Lower leg skin (tissue), 4 donors: ENCODE measurements around the gene TFE3. TPM values are rescaled to one million over a fixed set of nuclear protein-coding genes. Genes with fewer than 3 reads are reported as not detected.
"Not testable (repeated sequence)": the region's sequence is repeated elsewhere in the genome, so short reads cannot be mapped to it uniquely, and the experiment has no call there.

Source experiments
- DNase-seq, 2 donors: peaks; one replicate each; pipeline ENCODE4 v3.0.0-alpha.2; 2019; ENCODE audit warnings: low spot score in 2 of 2
- H3K4me3 ChIP-seq: fragments of 200-600 bp; sonication (generic); 2 replicates; pipeline ENCODE4 v1.5.1; 2017; ENCODE audit warnings: mild to moderate bottlenecking, low read depth; ENCODE audit not compliant: poor library complexity, severe bottlenecking
- CTCF ChIP-seq, 3 donors: fragments of 450-650 bp; IDR thresholded peaks; one replicate each; pipeline ENCODE4 v1.5.1; 2016; ENCODE audit warnings: antibody characterized with exemption in 3 of 3, mild to moderate bottlenecking in 3 of 3, moderate library complexity in 2 of 3
- POLR2A ChIP-seq, 2 donors: fragments of 450-650 bp; IDR thresholded peaks; one replicate each; pipeline ENCODE4 v1.6.1; 2016 to 2017; ENCODE audit warnings: antibody characterized with exemption in 2 of 2, mild to moderate bottlenecking in 1 of 2, moderate library complexity in 1 of 2
- WGBS, 2 donors: methylation state at CpG; one replicate each; pipeline ENCODE4 v1.1.5; 2018; 5-methylcytosine and 5-hydroxymethylcytosine counted together
- intact Hi-C: fragments of 100-400 bp; cut with DNase I; formaldehyde crosslinking; loops from one replicate; pipeline ENCODE4 v1.15.0; 2023; ENCODE audit warnings: low total_unique reads
- total RNA-seq, 4 donors: library from RNA; depleted of rRNA; stranded (reverse); fragments of >200 nt; gene quantifications; one replicate each; pipeline ENCODE4 v1.1.0, GENCODE V29; 2016

The TFE3 gene
- total RNA-seq, 4 donors from 2014 or later: 37.1 to 55.9 (median 53.6) TPM

- whole genome bisulfite sequencing, 2 donors: 58 to 84% methylated on average over 6 of the region's 6 CpGs
- no peak overlapping the region for H3K4me3 ChIP-seq
- intact Hi-C loops: no loop called here
- no peak for DNase-seq
- no peak for TF ChIP-seq POLR2A (IDR thresholded peaks at IDR 0.05)
Measured at GRCh38 chrX:48996969-48997368, 46.2 kb downstream of the TFE3 start.

- DNase-seq: no peak
- no peak overlapping the region for H3K4me3 ChIP-seq
- intact Hi-C loops: no loop called here
- TF ChIP-seq POLR2A (IDR thresholded peaks at IDR 0.05): no peak
- no peak for TF ChIP-seq CTCF (IDR thresholded peaks at IDR 0.05)
Measured at GRCh38 chrX:48992341-48992740, 50.8 kb downstream of the TFE3 start.

DNA sequence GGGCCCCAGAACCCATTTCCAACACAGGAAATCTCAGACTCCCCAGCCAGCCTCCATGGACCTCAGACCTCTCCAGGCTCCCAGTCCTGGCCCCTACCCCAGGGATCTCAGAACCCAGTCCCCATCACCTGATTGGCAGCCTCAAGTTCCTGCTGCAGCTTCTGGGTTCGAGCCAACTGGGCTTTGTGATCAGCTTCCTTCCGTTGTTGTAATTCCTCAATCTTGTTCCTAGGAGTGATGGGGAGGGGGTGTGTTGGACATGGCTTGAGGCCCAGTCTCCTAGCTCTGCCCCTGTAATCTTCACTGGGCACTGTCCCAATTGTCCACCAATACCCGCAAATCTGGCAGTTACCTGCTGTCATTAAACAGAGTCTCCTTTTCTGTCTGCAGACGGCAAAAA lies 53.7 kb downstream of the TFE3 start:
- no peak overlapping the region for H3K4me3 ChIP-seq
- intact Hi-C loops: no loop called here
- TF ChIP-seq POLR2A (IDR thresholded peaks at IDR 0.05) (no peak), CTCF (IDR thresholded peaks at IDR 0.05) (no peak)
- 75 to 92% methylated on average over 3 to 4 of the region's 4 CpGs for WGBS, 2 donors
- DNase-seq: no peak

DNA sequence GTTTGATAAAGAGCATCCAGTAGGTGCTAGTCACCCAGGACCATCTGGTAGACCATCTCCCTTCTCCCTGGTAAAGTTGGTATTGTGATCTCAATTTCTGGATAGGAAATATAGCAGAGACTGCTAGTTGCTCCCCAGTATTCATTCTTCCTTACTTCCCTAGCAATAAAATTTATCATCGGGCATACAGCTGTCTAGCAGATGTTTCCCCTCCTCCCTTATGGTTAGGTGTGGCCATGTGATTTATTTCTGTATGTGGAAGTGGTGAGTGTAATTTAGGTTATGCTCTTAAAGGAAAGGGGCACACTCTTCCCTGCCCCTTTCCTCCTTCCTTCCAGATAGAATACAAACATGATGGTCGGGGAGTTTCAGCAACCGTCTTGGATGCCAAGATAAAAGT lies 59.3 kb downstream of the TFE3 start:
- H3K4me3 ChIP-seq: no peak overlapping the region
- no peak for TF ChIP-seq CTCF (IDR thresholded peaks at IDR 0.05)
- TF ChIP-seq POLR2A (IDR thresholded peaks at IDR 0.05): no peak
- 60 to 71% methylated on average over 3 of the region's 3 CpGs for WGBS, 2 donors
- intact Hi-C loops: no loop called here
- DNase-seq: no peak

DNA sequence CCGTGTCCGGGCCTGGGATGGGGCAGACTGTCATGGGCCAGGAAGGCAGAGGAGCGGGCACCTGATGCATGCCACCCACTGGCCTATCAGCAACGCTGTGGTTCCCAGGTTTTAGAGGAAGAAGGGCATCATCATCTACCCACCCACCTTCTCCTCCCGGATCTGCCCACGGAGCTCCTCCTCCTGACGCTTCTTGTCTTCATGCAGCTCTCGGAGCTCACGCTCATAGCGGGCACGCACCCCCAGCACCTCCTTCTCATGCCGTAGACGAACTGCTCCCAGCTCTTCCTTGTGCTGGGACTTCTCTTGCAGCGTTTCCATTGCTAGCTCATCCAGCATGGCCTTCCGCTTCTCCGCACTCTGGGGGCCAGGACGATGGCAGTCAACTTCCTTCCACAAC lies 60.1 kb downstream of the TFE3 start:
- intact Hi-C loops: no loop called here
- no peak for TF ChIP-seq POLR2A (IDR thresholded peaks at IDR 0.05)
- no peak for TF ChIP-seq CTCF (IDR thresholded peaks at IDR 0.05)
- H3K4me3 ChIP-seq: no peak overlapping the region
- 91 to 92% methylated on average over 12 to 17 of the region's 17 CpGs for WGBS, 2 donors
- no peak for DNase-seq

DNA sequence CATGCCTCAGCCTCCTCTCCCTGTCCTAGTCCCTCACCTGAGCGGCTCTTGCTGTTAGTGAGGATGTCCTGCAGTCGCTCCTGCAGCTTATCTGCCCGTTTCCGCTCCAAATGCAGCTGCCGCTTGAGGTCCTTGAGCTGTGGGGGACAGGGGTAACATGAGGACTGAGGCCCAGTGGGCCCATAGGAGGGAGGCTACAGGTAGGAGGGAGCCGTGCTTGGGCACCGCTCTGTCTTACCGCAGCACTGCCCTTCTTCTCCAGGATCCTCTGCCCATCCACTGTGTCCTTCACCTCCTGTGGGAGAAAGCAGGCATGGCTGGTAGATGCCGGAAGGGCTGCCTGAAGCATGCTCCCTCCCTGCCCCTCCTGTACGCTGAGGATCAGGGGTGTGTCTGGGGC lies 62.0 kb downstream of the TFE3 start:
- WGBS, 2 donors: 86 to 94% methylated on average over 10 of the region's 10 CpGs
- intact Hi-C loops: no loop called here
- H3K4me3 ChIP-seq: no peak overlapping the region
- DNase-seq: no peak
- TF ChIP-seq POLR2A (IDR thresholded peaks at IDR 0.05) (no peak), CTCF (IDR thresholded peaks at IDR 0.05) (no peak)

DNA sequence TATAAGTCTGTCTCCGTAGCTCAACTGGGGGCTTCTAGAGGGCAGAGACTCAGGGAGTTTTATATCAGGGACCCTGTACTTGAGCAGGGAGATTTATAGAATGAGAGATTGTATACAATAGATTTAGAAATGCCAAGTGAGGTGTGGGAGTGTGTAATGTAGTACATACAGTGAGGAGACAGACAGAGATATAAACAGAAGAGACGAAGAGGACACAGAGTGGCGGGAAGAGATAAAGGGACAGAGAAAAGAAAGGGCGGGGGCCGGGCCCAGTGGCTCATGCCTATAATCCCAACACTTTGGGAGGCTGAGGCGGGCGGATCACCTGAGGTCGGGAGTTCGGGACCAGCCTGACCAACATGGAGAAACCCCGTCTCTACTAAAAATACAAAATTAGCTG lies 62.8 kb downstream of the TFE3 start:
- 81 to 90% methylated on average over 10 of the region's 10 CpGs for WGBS, 2 donors
- intact Hi-C loops, DNase-seq, H3K4me3 ChIP-seq: not testable (repeated sequence)

Other genes with a start within 250 kb of the TFE3 start
- gene HDAC6, start 241.3 kb downstream of the TFE3 start, total RNA-seq: 10 to 100 TPM; 55.3 to 90.2 (median 67.9) TPM
- not detected for gene ERAS, start 216.8 kb downstream of the TFE3 start, total RNA-seq
- 10 to 100 TPM in 2 of 4 donors, 1 to 10 TPM in 2; 2.9 to 16.7 (median 8.5) TPM for gene PCSK1N, start 207.7 kb downstream of the TFE3 start, total RNA-seq
- gene TIMM17B, start 145.6 kb downstream of the TFE3 start, total RNA-seq: 10 to 100 TPM; 37.1 to 46.2 (median 42.2) TPM
- 10 to 100 TPM; 68.0 to 88.6 (median 73.6) TPM for gene PQBP1, start 145.4 kb downstream of the TFE3 start, total RNA-seq
- gene SLC35A2, start 131.7 kb downstream of the TFE3 start, total RNA-seq: 10 to 100 TPM; 14.0 to 27.9 (median 25.4) TPM
- gene PIM2, start 124.3 kb downstream of the TFE3 start, total RNA-seq: 10 to 100 TPM in 1 of 4 donors, 1 to 10 TPM in 3; 5.2 to 10.3 (median 8.3) TPM
- 10 to 100 TPM; 47.2 to 66.8 (median 53.6) TPM for gene OTUD5, start 85.8 kb downstream of the TFE3 start, total RNA-seq
- gene KCND1, start 71.5 kb downstream of the TFE3 start, total RNA-seq: under 1 TPM; 0.08 to 0.72 (median 0.33) TPM
- gene GRIPAP1, start 41.1 kb downstream of the TFE3 start, total RNA-seq: 10 to 100 TPM; 30.0 to 43.7 (median 32.4) TPM
- gene CCDC120, start 15.6 kb upstream of the TFE3 start, total RNA-seq: 10 to 100 TPM; 33.7 to 51.9 (median 36.0) TPM
- 10 to 100 TPM in 1 of 4 donors, 1 to 10 TPM in 3; 6.2 to 11.2 (median 7.7) TPM for gene PRAF2, start 30.6 kb upstream of the TFE3 start, total RNA-seq
- 100 to 1,000 TPM in 1 of 4 donors, 10 to 100 TPM in 3; 84.4 to 102 (median 87.8) TPM for gene WDR45, start 36.5 kb upstream of the TFE3 start, total RNA-seq
- gene GPKOW, start 80.4 kb upstream of the TFE3 start, total RNA-seq: 10 to 100 TPM; 36.2 to 43.6 (median 36.3) TPM
- gene MAGIX, start 119.4 kb upstream of the TFE3 start, total RNA-seq: 10 to 100 TPM in 2 of 4 donors, 1 to 10 TPM in 2; 6.8 to 16.5 (median 10.3) TPM
- 100 to 1,000 TPM; 126 to 132 (median 130) TPM for gene PLP2, start 128.5 kb upstream of the TFE3 start, total RNA-seq
- gene PRICKLE3, start 143.0 kb upstream of the TFE3 start, total RNA-seq: 10 to 100 TPM; 18.8 to 58.9 (median 33.4) TPM
- gene SYP, start 156.8 kb upstream of the TFE3 start, total RNA-seq: 1 to 10 TPM in 2 of 4 donors, under 1 TPM in 2; 0.88 to 4.8 (median 1.7) TPM
- under 1 TPM in 3 of 4 donors, not detected in 1; 0.06 to 0.76 (median 0.15) TPM for gene CACNA1F, start 190.0 kb upstream of the TFE3 start, total RNA-seq
- 10 to 100 TPM; 18.1 to 29.7 (median 19.8) TPM for gene CCDC22, start 192.1 kb upstream of the TFE3 start, total RNA-seq
- 1 to 10 TPM in 2 of 4 donors, under 1 TPM in 2; 0.69 to 1.1 (median 0.92) TPM for gene FOXP3, start 221.4 kb upstream of the TFE3 start, total RNA-seq
- 10 to 100 TPM in 1 of 4 donors, 1 to 10 TPM in 3; 4.7 to 10.9 (median 5.6) TPM for gene PPP1R3F, start 226.4 kb upstream of the TFE3 start, total RNA-seq